ENCODE data around the gene MRGPRG.

MRGPRG gene

GRCh38 chr11:3225826-3226750, 7.5 kb upstream of the MRGPRG start:
- no peak for DNase-seq (ENCODE audit: low read depth)

DNA sequence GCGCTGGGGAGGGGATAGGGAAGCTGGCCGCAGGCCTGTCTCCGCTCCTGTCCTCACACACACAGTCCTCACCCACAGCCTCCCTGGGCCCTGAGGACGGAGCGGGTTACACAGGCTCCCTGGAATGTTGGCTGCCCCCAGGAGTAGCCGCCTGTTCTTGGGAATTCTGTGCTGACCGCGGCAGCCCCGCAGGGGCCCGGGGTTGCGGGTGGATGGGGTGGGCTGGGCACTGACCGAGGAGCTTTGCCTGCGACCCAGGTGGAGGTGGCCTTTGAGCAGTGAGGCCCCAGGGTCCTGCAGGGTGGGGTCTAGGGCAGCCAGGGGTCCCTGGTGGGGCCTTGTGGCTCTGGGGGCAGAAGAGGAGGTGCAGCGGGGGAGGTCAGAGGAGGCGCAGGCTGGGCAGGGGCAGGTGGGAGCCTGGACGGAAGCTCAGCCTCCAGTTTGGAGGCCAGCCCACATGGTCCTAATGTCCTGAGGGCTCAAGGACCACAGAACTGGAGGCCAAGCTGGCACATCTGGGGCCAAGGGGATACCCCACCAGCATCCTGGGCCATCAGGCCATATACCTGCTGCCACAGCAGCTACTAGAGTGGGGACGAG, 6.6 kb upstream of the MRGPRG start:
- DNase-seq (ENCODE audit: low read depth) = no peak

GRCh38 chr11:3224401-3225057, 5.9 kb upstream of the MRGPRG start:
- DNase-seq (ENCODE audit: low read depth) = no peak

GRCh38 chr11:3223932-3224381, 5.3 kb upstream of the MRGPRG start:
- no peak for DNase-seq (ENCODE audit: low read depth)

GRCh38 chr11:3222941-3223915, 4.6 kb upstream of the MRGPRG start:
- no peak for DNase-seq (ENCODE audit: low read depth)

- DNase-seq (ENCODE audit: low read depth) = no peak
Observed at GRCh38 chr11:3222003-3222855, 3.6 kb upstream of the MRGPRG start.

GRCh38 chr11:3221408-3222002, 2.9 kb upstream of the MRGPRG start:
- DNase-seq (ENCODE audit: low read depth) = no peak

GRCh38 chr11:3220521-3221407, 2.2 kb upstream of the MRGPRG start:
- DNase-seq (ENCODE audit: low read depth) = no peak

GRCh38 chr11:3220101-3220500, 1.5 kb upstream of the MRGPRG start:
- DNase-seq (ENCODE audit: low read depth) = no peak

GRCh38 chr11:3219281-3219892, 774 bp upstream of the MRGPRG start:
- no peak for DNase-seq (ENCODE audit: low read depth)

DNA sequence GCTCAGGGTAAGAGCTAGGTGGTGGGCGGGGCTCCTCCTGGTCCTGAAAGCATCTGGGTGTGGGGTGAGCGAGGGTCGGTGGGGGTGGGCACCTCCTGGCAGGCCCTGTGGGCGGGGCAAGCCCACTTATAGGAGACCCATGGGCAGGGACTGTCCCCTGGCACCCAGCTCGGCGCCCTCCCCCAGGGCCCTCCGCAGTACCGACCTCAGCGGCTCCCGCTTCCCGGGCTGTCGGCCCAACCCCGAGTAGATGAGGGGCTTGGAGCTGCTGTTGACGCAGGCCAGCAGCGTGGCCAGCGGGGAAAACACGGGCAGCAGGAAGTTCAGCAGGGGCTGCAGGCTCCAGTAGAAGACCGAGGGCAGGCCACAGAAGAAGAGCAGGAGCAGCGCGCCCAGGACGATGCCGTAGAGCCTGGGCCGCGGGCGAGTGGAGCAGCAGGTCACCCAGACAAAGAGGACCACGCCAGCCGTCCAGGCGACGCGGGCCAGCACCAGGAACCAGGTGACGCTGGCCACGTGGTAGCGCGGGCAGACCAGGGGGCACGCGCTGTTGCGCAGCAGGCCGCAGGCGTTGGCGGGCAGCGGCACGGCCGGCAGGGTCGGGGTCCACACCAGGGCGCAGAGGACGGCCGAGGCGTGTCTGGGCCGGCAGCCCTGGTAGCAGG, 663 bp downstream of the MRGPRG start:
- DNase-seq (ENCODE audit: low read depth) = no peak

DNA sequence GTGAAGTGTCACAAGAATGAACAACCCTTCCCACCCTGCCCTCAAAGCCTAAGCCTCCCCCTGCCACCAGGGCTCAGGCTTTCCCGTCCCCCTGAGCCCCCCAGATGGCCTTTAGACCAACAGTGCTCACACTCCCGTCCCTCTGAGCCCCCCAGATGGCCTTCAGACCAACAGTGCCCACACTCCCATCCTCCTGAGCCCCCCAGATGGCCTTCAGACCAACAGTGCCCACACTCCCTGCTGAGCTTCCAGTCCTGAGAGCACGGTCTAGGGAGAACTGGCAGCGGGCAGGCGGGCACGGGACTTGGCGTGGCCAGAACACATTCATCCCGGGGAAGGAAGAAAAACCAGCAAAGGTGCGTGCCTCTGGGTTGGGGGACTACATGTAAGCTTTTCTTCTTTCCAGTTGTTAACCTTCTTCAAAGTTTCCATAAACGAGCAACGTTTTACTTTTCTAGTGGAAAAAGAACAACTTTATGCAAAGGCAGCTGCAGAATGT, 2.5 kb downstream of the MRGPRG start:
- DNase-seq (ENCODE audit: low read depth) = no peak

DNA sequence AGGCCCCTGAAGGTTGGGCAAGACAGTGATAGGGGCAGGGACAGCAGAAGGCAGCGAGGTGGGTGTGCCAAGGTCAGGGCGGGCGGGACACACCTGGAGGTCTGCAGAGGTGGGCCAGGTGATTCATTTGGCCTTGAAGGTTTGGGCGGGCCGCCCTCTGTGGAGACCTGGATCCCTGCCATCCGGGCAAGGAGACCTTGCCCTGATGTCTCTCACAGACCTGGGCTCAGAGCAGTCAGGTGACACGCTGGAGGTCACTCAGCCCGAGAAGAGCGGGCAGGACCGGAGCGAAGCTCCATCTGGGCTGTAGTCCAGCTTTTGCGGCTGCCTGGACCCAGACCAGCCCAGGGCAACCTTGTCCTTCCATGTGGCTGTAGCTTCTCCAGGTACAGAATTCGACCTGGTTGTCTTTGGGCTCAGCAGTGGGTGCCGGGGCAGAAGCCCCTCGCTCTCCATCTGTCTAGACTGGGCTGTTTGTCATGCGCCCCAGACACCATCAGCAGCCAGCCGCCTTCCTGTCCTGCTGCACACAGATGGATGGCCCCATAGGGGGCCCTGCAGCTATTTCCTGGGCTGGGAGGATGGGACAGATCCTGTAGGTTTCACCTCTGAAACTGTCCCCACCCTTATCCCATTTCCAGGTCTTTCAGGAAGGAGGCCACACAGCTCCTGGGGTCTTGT, 3.1 kb downstream of the MRGPRG start:
- DNase-seq (ENCODE audit: low read depth) = no peak

DNA sequence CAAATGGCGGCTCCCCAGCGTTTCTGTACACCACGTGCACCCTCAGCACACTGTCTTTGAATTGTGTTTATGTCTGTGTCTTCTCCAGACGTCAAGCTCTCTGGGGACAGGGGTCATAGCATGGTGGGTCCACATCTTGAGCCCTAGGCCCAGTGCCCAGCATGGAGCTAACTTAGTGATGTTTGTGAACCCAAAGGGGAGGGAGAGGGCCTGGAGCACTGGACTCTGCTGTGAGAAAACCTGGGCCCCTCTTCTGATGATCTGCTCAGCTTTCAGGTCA, 4.3 kb downstream of the MRGPRG start:
- DNase-seq (ENCODE audit: low read depth) = no peak

- no peak for DNase-seq (ENCODE audit: low read depth)
Observed at GRCh38 chr11:3213659-3214419, 4.8 kb downstream of the MRGPRG start.

DNA sequence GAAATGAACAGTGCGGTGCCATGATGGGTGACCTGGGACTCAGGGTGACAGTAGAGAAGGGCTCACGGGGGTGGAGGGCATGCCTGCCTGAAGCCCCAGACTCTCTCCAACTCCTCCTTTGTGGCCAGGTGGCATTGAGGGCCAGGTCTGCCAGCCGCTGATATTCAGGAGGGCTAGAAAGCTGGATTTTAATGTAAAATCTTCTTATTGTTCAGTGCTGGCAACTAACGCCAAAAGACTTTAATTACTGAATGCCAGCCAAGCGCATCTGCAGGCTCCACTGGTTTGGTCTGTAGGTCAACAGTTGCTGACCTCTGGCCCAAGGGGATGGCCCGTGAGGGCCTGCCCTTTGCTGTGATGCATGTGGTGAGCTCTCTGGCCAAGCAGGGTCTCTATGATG, 10.3 kb downstream of the MRGPRG start:
- DNase-seq (ENCODE audit: low read depth) = no peak
